ENCODE data around the gene FAM163A. TPM values are rescaled to one million over a fixed set of nuclear protein-coding genes. Genes with fewer than 3 reads are reported as not detected.
"Not testable (repeated sequence)": the region's sequence is repeated elsewhere in the genome, so short reads cannot be mapped to it uniquely, and the experiment has no call there.

The FAM163A gene
- total RNA-seq, 4 donors from 2014 or later, result under 0.01 to 0.50 (median 0.24) TPM

- H3K36me3 ChIP-seq, result no peaks in the 10 kb centered on the region
- TF ChIP-seq POLR2A (IDR thresholded peaks at IDR 0.05; ENCODE audit: low read depth), result no peak
- no peak for TF ChIP-seq CTCF (IDR thresholded peaks at IDR 0.05)
- TF ChIP-seq POLR2AphosphoS5 (IDR thresholded peaks at IDR 0.05), result no peak
- no peak for TF ChIP-seq EP300 (IDR thresholded peaks at IDR 0.05)
- peaks cover 0 to 5% (median 0%) of the 10 kb centered on the region in 4 donors for H3K4me1 ChIP-seq
- H3K9me3 ChIP-seq, result no peaks in the 10 kb centered on the region
- intact Hi-C loops (cut with DNase I), result no loop called here
- no peak for DNase-seq (ENCODE audit: extremely low spot score)
- H3K4me3 ChIP-seq, result no peak overlapping the region
- H3K27me3 ChIP-seq, result no peaks in the 10 kb centered on the region
- 83% methylated on average over 7 of the region's 7 CpGs for WGBS
- H3K27ac ChIP-seq (replicated peaks in 1 of 4), result no peak overlapping the region
Measured at GRCh38 chr1:179826626-179827280, 83.7 kb downstream of the FAM163A start.

DNA sequence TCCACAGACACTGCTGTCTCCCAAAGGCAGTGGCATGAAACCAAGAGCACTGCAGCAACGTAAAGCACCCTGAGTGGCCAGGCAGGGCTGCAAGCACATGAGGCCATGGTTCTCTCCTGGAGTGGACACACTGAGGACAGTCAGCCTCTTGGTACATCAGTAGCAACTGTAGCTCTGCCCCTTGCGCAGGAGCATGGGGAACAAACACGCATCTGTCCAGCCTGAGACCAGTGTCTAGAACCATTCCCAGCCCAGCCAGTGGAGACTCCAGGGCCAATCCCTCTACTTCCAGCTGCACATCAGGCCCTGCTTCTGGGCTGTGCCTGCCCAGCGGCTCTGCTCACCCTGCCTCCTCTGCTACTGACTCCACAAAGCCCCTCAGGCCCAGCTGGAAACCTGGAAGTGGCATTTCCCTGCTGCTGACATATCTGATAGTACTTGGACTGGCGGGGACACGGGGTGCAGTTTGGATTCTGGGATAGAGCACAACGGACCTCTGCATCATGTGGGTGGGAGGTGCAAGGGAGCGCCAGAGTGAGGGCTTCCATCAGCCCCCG lies 85.5 kb downstream of the FAM163A start:
- Histone ChIP-seq H3K36me3 (no peaks in the 10 kb centered on the region), H3K9me3 (no peaks in the 10 kb centered on the region), H3K4me1 (peaks cover 0 to 5% (median 0%) of the 10 kb centered on the region in 4 donors), H3K27me3 (no peaks in the 10 kb centered on the region), H3K27ac (replicated peaks in 1 of 4) (no peak overlapping the region), H3K4me3 (no peak overlapping the region)
- WGBS, result 87% methylated on average over 3 of the region's 9 CpGs
- intact Hi-C loops (cut with DNase I), result no loop called here
- no peak for DNase-seq (ENCODE audit: extremely low spot score)
- TF ChIP-seq POLR2A (IDR thresholded peaks at IDR 0.05; ENCODE audit: low read depth) (no peak), POLR2AphosphoS5 (IDR thresholded peaks at IDR 0.05) (no peak), CTCF (IDR thresholded peaks at IDR 0.05) (no peak), EP300 (IDR thresholded peaks at IDR 0.05) (no peak)

DNA sequence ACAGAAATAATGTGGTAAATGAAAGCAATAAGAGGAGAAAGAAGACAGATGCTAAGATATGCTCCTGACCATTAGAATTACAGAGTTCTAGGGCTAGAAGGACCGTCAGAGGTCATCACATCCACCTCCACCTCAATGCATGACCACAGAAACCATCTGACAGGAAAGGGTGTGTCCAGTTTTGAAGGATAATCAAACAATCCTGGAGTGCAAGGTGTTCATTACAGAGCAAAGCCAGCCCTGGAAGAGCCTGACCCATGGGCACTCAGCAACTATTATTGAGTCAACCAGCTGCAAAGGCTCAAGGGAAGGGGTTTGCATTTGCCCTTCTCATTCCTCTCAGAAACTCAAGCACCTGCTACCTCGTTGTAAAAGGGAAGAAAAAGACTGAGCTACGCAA lies 88.1 kb downstream of the FAM163A start:
- no peak for DNase-seq (ENCODE audit: extremely low spot score)
- H3K36me3 ChIP-seq, result peaks cover 0 to 7% (median 5%) of the 10 kb centered on the region in 4 donors
- no peaks in the 10 kb centered on the region for H3K4me1 ChIP-seq
- no peak overlapping the region for H3K4me3 ChIP-seq
- H3K27ac ChIP-seq (replicated peaks in 1 of 4), result no peak overlapping the region
- H3K27me3 ChIP-seq, result no peaks in the 10 kb centered on the region
- WGBS, result 80% methylated on average over 3 of the region's 3 CpGs
- intact Hi-C loops (cut with DNase I), result no loop called here
- no peaks in the 10 kb centered on the region for H3K9me3 ChIP-seq
- no peak for TF ChIP-seq POLR2A (IDR thresholded peaks at IDR 0.05; ENCODE audit: low read depth)

DNA sequence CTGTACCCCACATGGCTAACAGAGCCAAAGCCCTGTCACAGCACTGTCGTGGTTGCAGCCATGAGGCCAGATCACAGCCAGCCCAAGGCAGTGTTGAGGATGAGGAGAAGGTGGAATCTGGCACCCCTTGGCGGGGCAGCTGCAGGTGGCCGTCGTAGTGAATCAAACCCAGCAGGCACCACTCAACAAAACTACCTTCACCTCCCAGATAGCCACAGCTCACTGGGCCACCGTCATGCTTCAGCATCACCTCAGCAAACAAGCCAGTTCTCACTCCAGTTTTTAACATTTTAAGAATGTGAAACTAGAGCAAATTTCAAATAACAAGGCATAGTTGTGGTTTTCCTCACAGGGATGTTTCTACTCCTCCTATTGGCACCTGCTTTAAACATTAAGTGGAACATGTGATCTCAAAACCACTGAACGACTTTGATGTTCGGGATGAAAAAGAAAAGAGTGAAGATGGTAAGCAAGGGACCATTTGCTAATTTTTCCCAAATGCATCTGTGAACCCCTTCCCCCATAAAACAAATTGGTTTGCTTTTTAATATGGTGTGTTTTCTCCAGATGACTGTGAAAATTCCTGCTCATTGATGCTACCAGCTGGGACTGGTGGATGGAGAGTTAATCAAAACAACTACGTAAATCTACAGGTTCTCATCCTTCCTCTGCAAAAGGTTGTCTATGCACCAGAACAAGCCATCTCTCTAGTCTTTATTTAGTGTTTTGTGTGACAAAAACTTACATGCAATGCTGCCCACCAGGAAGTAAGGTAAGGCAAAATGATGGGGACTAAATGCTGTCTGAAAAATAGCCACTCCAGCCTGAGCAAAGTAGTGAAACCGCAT lies 89.0 kb downstream of the FAM163A start:
- peak; percentile 89 for DNase-seq (ENCODE audit: extremely low spot score)
- Histone ChIP-seq H3K36me3 (peaks cover 0 to 16% (median 10%) of the 10 kb centered on the region in 4 donors), H3K4me3 (no peak overlapping the region), H3K27ac (replicated peaks in 1 of 4) (no peak overlapping the region), H3K4me1 (no peaks in the 10 kb centered on the region), H3K27me3 (no peaks in the 10 kb centered on the region), H3K9me3 (no peaks in the 10 kb centered on the region)
- 74% methylated on average over 6 of the region's 9 CpGs for WGBS
- no peak for TF ChIP-seq EP300 (IDR thresholded peaks at IDR 0.05)
- TF ChIP-seq POLR2A (IDR thresholded peaks at IDR 0.05; ENCODE audit: low read depth), result no peak
- TF ChIP-seq CTCF (IDR thresholded peaks at IDR 0.05), result no peak
- TF ChIP-seq POLR2AphosphoS5 (IDR thresholded peaks at IDR 0.05), result no peak
- intact Hi-C loops (cut with DNase I), result no loop called here

DNA sequence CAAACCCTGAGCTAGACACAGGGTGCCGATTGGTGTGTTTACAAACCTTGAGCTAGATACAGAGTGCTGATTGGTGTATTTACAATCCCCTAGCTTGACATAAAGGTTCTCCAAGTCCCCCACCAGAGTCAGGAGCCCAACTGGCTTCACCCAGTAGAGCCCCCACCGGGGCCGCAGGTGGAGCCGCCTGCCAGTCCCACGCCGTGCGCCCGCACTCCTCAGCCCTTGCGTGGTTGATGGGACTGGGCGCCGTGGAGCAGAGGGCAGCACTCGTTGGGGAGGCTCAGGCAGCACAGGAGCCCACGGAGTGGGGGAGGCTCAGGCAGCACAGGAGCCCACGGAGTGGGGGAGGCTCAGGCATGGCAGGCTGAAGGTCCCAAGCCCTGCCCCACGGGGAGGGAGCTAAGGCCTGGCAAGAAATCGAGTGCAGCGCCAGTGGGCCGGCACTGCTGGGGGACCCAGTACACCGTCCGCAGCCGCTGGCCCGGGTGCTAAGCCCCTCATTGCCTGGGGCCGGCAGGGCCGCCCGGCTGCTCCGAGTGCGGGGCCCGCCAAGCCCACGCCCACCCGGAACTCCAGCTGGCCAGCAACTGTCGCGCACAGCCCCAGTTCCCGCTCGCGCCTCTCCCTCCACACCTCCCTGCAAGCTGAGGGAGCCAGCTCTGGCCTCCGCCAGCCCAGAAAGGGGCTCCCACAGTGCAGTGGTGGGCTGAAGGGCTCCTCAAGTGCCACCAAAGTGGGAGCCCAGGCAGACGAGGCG lies 93.8 kb downstream of the FAM163A start:
- intact Hi-C loops (cut with DNase I); H3K27me3 ChIP-seq; H3K9me3 ChIP-seq; H3K4me3 ChIP-seq; H3K27ac ChIP-seq (replicated peaks in 1 of 4); H3K4me1 ChIP-seq: not testable (repeated sequence)
- peaks cover 4 to 29% (median 20%) of the 10 kb centered on the region in 4 donors for H3K36me3 ChIP-seq
- DNase-seq (ENCODE audit: extremely low spot score), result peak; percentile 47
- WGBS, result 97% methylated on average over 19 of the region's 38 CpGs
